HCT116 (cell line): Measurements from ENCODE around the gene SLC25A10. TPM values are rescaled to one million over a fixed set of nuclear protein-coding genes. Genes with fewer than 3 reads are reported as not detected.

Experiments used
- ATAC-seq: fragments of 200-7000 bp; cut with Tn5 transposase; 2 replicates; pipeline ENCODE4 v1.9.1; 2020; ENCODE audit warnings: mild to moderate bottlenecking, moderate library complexity
- Bru-seq: library from RNA; stranded (reverse); fragments of 400-500 nt; gene quantifications from one replicate; lab custom pipeline; 2021; lab: Mats Ljungman, UMichigan
- BruChase-seq, 2 experiments: library from RNA; stranded (reverse); fragments of 400-500 nt; gene quantifications; one replicate each; lab custom pipeline; 2021; lab: Mats Ljungman, UMichigan
- BruUV-seq: library from RNA; stranded (reverse); fragments of 400-500 nt; replicated peaks from 2 replicates; lab custom pipeline; 2021; lab: Mats Ljungman, UMichigan
- CTCF ChIA-PET: fragments of 300-600 bp; sonication (Branson Sonifier 250); formaldehyde crosslinking; loops from one replicate; lab custom pipeline; 2021; ENCODE audit warnings: antibody characterized with exemption; lab: Charles Lee
- POLR2A ChIA-PET: fragments of 300-600, 350-600 bp; sonication (Branson Sonifier 250); formaldehyde crosslinking; loops from one replicate; lab custom pipeline; 2021; ENCODE audit warnings: antibody characterized with exemption; lab: Charles Lee
- RAD21 ChIA-PET, 2 experiments: fragments of 300-600 bp; sonication (Branson Sonifier 250); formaldehyde crosslinking; loops; one replicate each; lab custom pipeline; 2023; ENCODE audit warnings: low total read pairs in 2 of 2; ENCODE audit not compliant: uncharacterized antibody in 2 of 2, unreplicated experiment in 2 of 2, low non-redundant PET in 1 of 2; lab: Charles Lee
- DNase-seq: peaks from one replicate; pipeline ENCODE4 v3.0.0-alpha.2; 2010; ENCODE audit warnings: low read depth, low spot score
- H2AFZ ChIP-seq: fragments of 200-600 bp; shearing (Covaris generic), sonication (generic); 2 replicates; pipeline ENCODE4 v1.6.1; 2017; ENCODE audit warnings: low read depth, mixed run types, mixed read lengths, antibody characterized with exemption, low read length; ENCODE audit not compliant: poor library complexity, severe bottlenecking
- H3K27ac ChIP-seq: 2 replicates; pipeline ENCODE4 v1.5.1; 2012; ENCODE audit warnings: low read depth, low read length
- H3K27me3 ChIP-seq: fragments of 200-600 bp; sonication (generic); 2 replicates; pipeline ENCODE4 v1.6.1; 2016; ENCODE audit warnings: mixed run types, low read length, mixed read lengths; ENCODE audit not compliant: insufficient read depth
- H3K36me3 ChIP-seq, 2 experiments: fragments of 200-500 bp in 1 of 2; fragments of 200-600 bp in 1 of 2; sonication (Bioruptor generic) in 1 of 2; sonication (generic) in 1 of 2; 2 replicates each; pipeline versions ENCODE4 v1.5.1 to v1.6.1; 2014 to 2016; ENCODE audit warnings: low read length in 2 of 2, inconsistent platforms in 1 of 2, mixed read lengths in 1 of 2, mixed run types in 1 of 2; ENCODE audit not compliant: insufficient read depth in 2 of 2, control insufficient read depth in 1 of 2
- H3K4me1 ChIP-seq, 2 experiments: fragments of 200-600 bp in 1 of 2; sonication (generic) in 1 of 2; 2 replicates each; pipeline versions ENCODE4 v1.5.1 to v1.6.1; 2012 to 2017; ENCODE audit warnings: low read length in 2 of 2, inconsistent platforms in 1 of 2, mild to moderate bottlenecking in 1 of 2, mixed read lengths in 1 of 2, mixed run types in 1 of 2, moderate library complexity in 1 of 2; ENCODE audit not compliant: insufficient read depth in 2 of 2, control insufficient read depth in 1 of 2
- H3K4me2 ChIP-seq: fragments of 200-600 bp; sonication (generic); 2 replicates; pipeline ENCODE4 v1.6.1; 2017; ENCODE audit warnings: mixed run types, low read length, mixed read lengths
- H3K4me3 ChIP-seq, 2 experiments: fragments of 200-600 bp in 1 of 2; sonication (generic) in 1 of 2; replicated peaks in 1 of 2; 2 replicates each; pipeline ENCODE4 v1.5.1; 2011 to 2016; ENCODE audit warnings: low read length in 2 of 2, control low read depth in 1 of 2, low read depth in 1 of 2, mild to moderate bottlenecking in 1 of 2, mixed read lengths in 1 of 2, mixed run types in 1 of 2
- H3K79me2 ChIP-seq: fragments of 200-600 bp; sonication (generic); 2 replicates; pipeline ENCODE4 v1.6.1; 2017; ENCODE audit warnings: mild to moderate bottlenecking, mixed run types, low read length, moderate library complexity, mixed read lengths; ENCODE audit not compliant: insufficient read depth
- H3K9ac ChIP-seq: fragments of 200-600 bp; sonication (generic); 2 replicates; pipeline ENCODE4 v1.6.1; 2016; ENCODE audit warnings: low read length, mixed read lengths
- H3K9me2 ChIP-seq: fragments of 200-600 bp; sonication (generic), shearing (Covaris generic); 2 replicates; pipeline ENCODE4 v1.6.1; 2017; ENCODE audit warnings: mixed run types, mild to moderate bottlenecking, moderate library complexity; ENCODE audit not compliant: insufficient read depth
- H3K9me3 ChIP-seq, 2 experiments: fragments of 200-500 bp in 1 of 2; fragments of 200-600 bp in 1 of 2; sonication (Bioruptor generic) in 1 of 2; sonication (generic) in 1 of 2; 2 replicates each; pipeline ENCODE4 v1.6.1; 2014 to 2017; ENCODE audit warnings: low read length in 2 of 2, mixed read lengths in 2 of 2, inconsistent platforms in 1 of 2, low read depth in 1 of 2, mild to moderate bottlenecking in 1 of 2, mixed run types in 1 of 2, moderate library complexity in 1 of 2; ENCODE audit not compliant: control insufficient read depth in 1 of 2, insufficient read depth in 1 of 2
- H4K20me1 ChIP-seq: fragments of 200-600 bp; sonication (generic), shearing (Covaris generic); 2 replicates; pipeline ENCODE4 v1.6.1; 2017; ENCODE audit warnings: mixed run types, mild to moderate bottlenecking, moderate library complexity; ENCODE audit not compliant: insufficient read depth
- ATF3 ChIP-seq: IDR thresholded peaks from 2 replicates; pipeline ENCODE4 v1.6.1; 2012
- CBX3 ChIP-seq: IDR thresholded peaks from 2 replicates; pipeline ENCODE4 v1.6.1; 2012; ENCODE audit warnings: low read depth
- CEBPB ChIP-seq: IDR thresholded peaks from 2 replicates; pipeline ENCODE4 v1.6.1; 2012; ENCODE audit warnings: low read depth
- CTCF ChIP-seq, 3 experiments: fragments of 200-600 bp in 1 of 3; sonication (generic) in 1 of 3; IDR thresholded peaks in 2 of 3; conservative IDR thresholded peaks in 1 of 3; 2 replicates each; pipeline ENCODE4 v1.5.1; 2012 to 2017; ENCODE audit warnings: low read depth in 2 of 3, low read length in 2 of 3, antibody characterized with exemption in 1 of 3, borderline replicate concordance in 1 of 3, control low read depth in 1 of 3, mild to moderate bottlenecking in 1 of 3, mixed read lengths in 1 of 3, mixed run types in 1 of 3, moderate library complexity in 1 of 3; ENCODE audit not compliant: insufficient read depth in 1 of 3
- EZH2 ChIP-seq: fragments of 200-600 bp; sonication (generic); IDR thresholded peaks from 2 replicates; pipeline ENCODE4 v1.6.1; 2017; ENCODE audit warnings: antibody characterized with exemption, mixed run types
- FOSL1 ChIP-seq: IDR thresholded peaks from 2 replicates; pipeline ENCODE4 v1.6.1; 2012; ENCODE audit warnings: low read depth
- JUND ChIP-seq: IDR thresholded peaks from 2 replicates; pipeline ENCODE4 v1.6.1; 2012
- MAX ChIP-seq: IDR thresholded peaks from 2 replicates; pipeline ENCODE4 v1.6.1; 2012
- POLR2AphosphoS5 ChIP-seq: IDR thresholded peaks from 2 replicates; pipeline ENCODE4 v1.6.1; 2011; ENCODE audit warnings: mild to moderate bottlenecking, low read depth, low read length, moderate library complexity
- SP1 ChIP-seq: IDR thresholded peaks from 2 replicates; pipeline ENCODE4 v1.6.1; 2012; ENCODE audit warnings: low read depth
- SRF ChIP-seq: IDR thresholded peaks from 2 replicates; pipeline ENCODE4 v1.6.1; 2012; ENCODE audit warnings: low read depth
- TCF7L2 ChIP-seq: IDR thresholded peaks from 2 replicates; pipeline ENCODE4 v1.7.0; 2011; ENCODE audit warnings: borderline replicate concordance, inconsistent platforms; ENCODE audit not compliant: insufficient read depth, insufficient read length; ENCODE audit errors: extremely low read depth
- YY1 ChIP-seq: IDR thresholded peaks from 2 replicates; pipeline ENCODE4 v1.6.1; 2011; ENCODE audit warnings: low read length, low read depth, moderate library complexity, mild to moderate bottlenecking; ENCODE audit not compliant: insufficient replicate concordance; ENCODE audit errors: extremely low read depth
- ZBTB33 ChIP-seq: IDR thresholded peaks from 2 replicates; pipeline ENCODE4 v1.6.1; 2011; ENCODE audit warnings: mild to moderate bottlenecking, low read length, moderate library complexity; ENCODE audit not compliant: insufficient replicate concordance; ENCODE audit errors: extremely low read depth
- ZFX ChIP-seq: fragments of 450-650 bp; IDR thresholded peaks from 2 replicates; pipeline ENCODE4 v1.6.1; 2017
- ZNF274 ChIP-seq: fragments of 200-500 bp; sonication (Bioruptor generic); IDR thresholded peaks from 2 replicates; pipeline ENCODE4 v1.6.1; 2014; ENCODE audit warnings: mild to moderate bottlenecking, low read depth, low read length, inconsistent platforms
- intact Hi-C: fragments of 100-400 bp; cut with micrococcal nuclease; formaldehyde crosslinking; loops from 2 replicates; pipeline ENCODE4 v1.10.0; 2022
- long read RNA-seq: library from polyadenylated mRNA; unstranded; transcript quantifications from one replicate; pipeline ENCODE4 v2.0.0, GENCODE V29; 2021; ENCODE audit not compliant: unreplicated experiment
- polyA plus RNA-seq: library from polyadenylated mRNA; unstranded; fragments of >200 nt; gene quantifications from 2 replicates; pipeline ENCODE4 v1.2.1, GENCODE V29; 2012; ENCODE audit warnings: missing spikeins
- total RNA-seq: library from RNA; stranded (reverse); gene quantifications from one replicate; pipeline ENCODE4 v1.2.1, GENCODE V29; 2021; ENCODE audit not compliant: unreplicated experiment

SLC25A10 gene
- total RNA-seq (70.8 TPM), Bru-seq, nascent RNA (percentile 72 among the genes with signal in this experiment), BruChase-seq, experiment 1, labeled RNA remaining after a 6-hour chase (percentile 90 among the genes with signal in this experiment), BruChase-seq, experiment 2, labeled RNA remaining after a 2-hour chase (percentile 83 among the genes with signal in this experiment)
- 52.7 and 57.5 TPM in 2 replicates for polyA plus RNA-seq
- long read RNA-seq, transcript SLC25A10-207 (12 exons, 1,523 nt), result minor isoform, 19 of 189 reads
- long read RNA-seq, transcript SLC25A10-202 (11 exons, 1,885 nt), result major isoform, 120 of 189 reads
- long read RNA-seq, partial matches to known transcripts, result 13 of 189 reads
- long read RNA-seq, other reads (novel, unspliced or antisense), result 34 of 189 reads

GRCh38 chr17:81711814-81712467 lies at the start of gene SLC25A10:
TSS of gene SLC25A10 (plus strand) at chr17:81712284. CDS start at chr17:81712427, 143 bp downstream.
- peaks cover 4 to 16% of the 10 kb centered on the region in 2 experiments; a peak in 3 of 4 replicates for H3K36me3 ChIP-seq
- no TSS peak for BruUV-seq
- peaks cover 43% of the 10 kb centered on the region for H3K79me2 ChIP-seq
- H2AFZ ChIP-seq, result no peak within 1 kb of the TSS
- no peaks in the 10 kb centered on the region for H3K9me2 ChIP-seq
- CTCF ChIA-PET, result interaction anchor here (1.5 kb wide), 1 partner anchor 10 kb away, joined by 8 read pairs; no protein-coding TSS in a partner anchor
- H4K20me1 ChIP-seq, result no peaks in the 10 kb centered on the region
- intact Hi-C loops, result no loop called here
- POLR2A ChIA-PET, result interaction anchor here (0.8 to 1.9 kb wide), 4 partner anchors 9 to 216 kb away, joined by 3 to 5 read pairs (median 4); partner anchors contain the start of genes ARL16, HGS, MAFG and MRPL12
- DNase-seq (peak; percentile 68), ATAC-seq (peak; percentile 68)
- H3K4me2 ChIP-seq, result peak within 1 kb of the TSS; percentile 100
- H3K9me3 ChIP-seq, result no peaks in the 10 kb centered on the region
- H3K27me3 ChIP-seq, result no peaks in the 10 kb centered on the region
- peak within 1 kb of the TSS; percentile 96 for H3K27ac ChIP-seq
- H3K9ac ChIP-seq, result peak within 1 kb of the TSS; percentile 93
- RAD21 ChIA-PET, result interaction anchor here in 1 of 2 experiments (1.2 kb wide), 1 partner anchor 10 kb away, joined by 4 read pairs; no protein-coding TSS in a partner anchor
- H3K4me3 ChIP-seq, result peak within 1 kb of the TSS; percentile 66 to 96
- peaks cover 32 to 48% of the 10 kb centered on the region in 2 experiments for H3K4me1 ChIP-seq
- TF ChIP-seq ZNF274 (no peak), CEBPB (no peak), ZFX (no peak), SP1 (no peak; the same call in 1 of the 2 replicates), ZBTB33 (peak; percentile 20), POLR2AphosphoS5 (peak; percentile 49; the same call in 1 of the 2 replicates), MAX (peak; percentile 98), EZH2 (no peak), FOSL1 (no peak), YY1 (peak; percentile 16), CTCF (IDR thresholded peaks at IDR 0.05 in 2 of 3, conservative IDR thresholded peaks at IDR 0.05 in 1 of 3; ENCODE audit: borderline replicate concordance in 1 of 3, insufficient read depth in 1 of 3, low read depth in 2 of 3, low read length in 2 of 3) (no peak), SRF (no peak), JUND (no peak), ATF3 (no peak), CBX3 (no peak; the same call in 1 of the 2 replicates), TCF7L2 (peak; percentile 99)
